Brain microvascular endothelial cell (primary cell): Measurements from ENCODE around the gene CDH4.
A peak's percentile ranks its signal among the peaks of the same experiment; 100 is the strongest.

Experiments
- DNase-seq: peaks from one replicate; pipeline ENCODE4 v3.0.0-alpha.2; 2020
- H3K27ac ChIP-seq: fragments of 250-450 bp; sonication (Bioruptor Pico); 2 replicates; pipeline ENCODE4 v1.5.1; 2020; ENCODE audit warnings: mild to moderate bottlenecking, moderate library complexity
- H3K27me3 ChIP-seq: fragments of 250-450 bp; sonication (Bioruptor Pico); replicated peaks from 2 replicates; pipeline ENCODE4 v1.5.1; 2020; ENCODE audit warnings: mild to moderate bottlenecking
- H3K36me3 ChIP-seq: fragments of 250-450 bp; sonication (Bioruptor Pico); replicated peaks from 2 replicates; pipeline ENCODE4 v1.5.1; 2020; ENCODE audit warnings: mild to moderate bottlenecking
- H3K4me3 ChIP-seq: 2 replicates; pipeline ENCODE4 v1.5.1; 2011; ENCODE audit warnings: low read depth, mild to moderate bottlenecking, control low read depth, low read length, moderate library complexity
- CTCF ChIP-seq: IDR thresholded peaks from 2 replicates; pipeline ENCODE4 v1.5.1; 2011; ENCODE audit warnings: low read depth, mild to moderate bottlenecking, moderate library complexity, low read length, control low read depth, inconsistent platforms; ENCODE audit errors: missing control alignments
- in situ Hi-C: cut with HindIII; loops from 2 replicates; pipeline ENCODE4 v1.10.0; 2017; ENCODE audit warnings: low sequenced_read_pairs, low pct_ligation_motif_present

CDH4 gene

GRCh38 chr20:61251529-61252393, at the start of gene CDH4:
CDH4 (plus strand) TSS chr20:61252261.
- Histone ChIP-seq H3K27ac (no peak within 1 kb of the TSS), H3K36me3 (no peaks in the 10 kb centered on the region), H3K27me3 (peaks cover 27% of the 10 kb centered on the region), H3K4me3 (peak within 1 kb of the TSS; percentile 56)
- in situ Hi-C loops: no loop called here
- DNase-seq: no peak
- no peak for TF ChIP-seq CTCF

- Histone ChIP-seq H3K36me3 (no peaks in the 10 kb centered on the region), H3K4me3 (no peak overlapping the region), H3K27me3 (no peaks in the 10 kb centered on the region), H3K27ac (no peak overlapping the region)
- in situ Hi-C loops: no loop called here
- DNase-seq: no peak
- TF ChIP-seq CTCF: no peak
Observed at GRCh38 chr20:61203320-61203719, 48.7 kb upstream of the CDH4 start.

GRCh38 chr20:61204206-61204605, 47.9 kb upstream of the CDH4 start:
- in situ Hi-C loops: no loop called here
- no peak overlapping the region for H3K27ac ChIP-seq
- H3K36me3 ChIP-seq: no peaks in the 10 kb centered on the region
- no peaks in the 10 kb centered on the region for H3K27me3 ChIP-seq
- no peak for DNase-seq
- H3K4me3 ChIP-seq: no peak overlapping the region
- no peak for TF ChIP-seq CTCF

- Histone ChIP-seq H3K36me3 (no peaks in the 10 kb centered on the region), H3K4me3 (no peak overlapping the region), H3K27me3 (no peaks in the 10 kb centered on the region), H3K27ac (no peak overlapping the region)
- no peak for DNase-seq
- TF ChIP-seq CTCF: no peak
- in situ Hi-C loops: no loop called here
Observed at GRCh38 chr20:61205769-61206168, 46.3 kb upstream of the CDH4 start.

GRCh38 chr20:61210862-61211261, 41.2 kb upstream of the CDH4 start:
- no peak overlapping the region for H3K27ac ChIP-seq
- no peaks in the 10 kb centered on the region for H3K36me3 ChIP-seq
- DNase-seq: no peak
- H3K4me3 ChIP-seq: no peak overlapping the region
- in situ Hi-C loops: no loop called here
- H3K27me3 ChIP-seq: no peaks in the 10 kb centered on the region
- TF ChIP-seq CTCF: no peak

- no peak for DNase-seq
- no peak for TF ChIP-seq CTCF
- in situ Hi-C loops: no loop called here
- H3K27me3 ChIP-seq: no peaks in the 10 kb centered on the region
- no peak overlapping the region for H3K27ac ChIP-seq
- H3K4me3 ChIP-seq: no peak overlapping the region
- no peaks in the 10 kb centered on the region for H3K36me3 ChIP-seq
Observed at GRCh38 chr20:61217848-61218247, 34.2 kb upstream of the CDH4 start.
